Astrocyte (in vitro differentiated cells and primary cell): ENCODE results near the gene RNF227. TPM values are rescaled to one million over a fixed set of nuclear protein-coding genes. Genes with fewer than 3 reads are reported as not detected.
A peak's percentile ranks its signal among the peaks of the same experiment; 100 is the strongest.

Experiments
- DNase-seq: peaks from one replicate; pipeline ENCODE4 v3.0.0-alpha.2; 2010; ENCODE audit warnings: low read depth
- FAIRE-seq: peaks from 2 replicates; lab custom pipeline; 2011; peaks lifted over from hg19 to GRCh38; lab: Jason Lieb, UNC
- H2AFZ ChIP-seq: 2 replicates; pipeline ENCODE4 v1.6.0; 2012; ENCODE audit warnings: low read depth, low read length, inconsistent platforms
- H3K27ac ChIP-seq: 2 replicates; pipeline ENCODE4 v1.5.1; 2011; ENCODE audit warnings: low read depth, low read length, inconsistent platforms
- H3K27me3 ChIP-seq: 2 replicates; pipeline ENCODE4 v1.6.0; 2011; ENCODE audit warnings: low read length, inconsistent platforms; ENCODE audit not compliant: insufficient read depth
- H3K36me3 ChIP-seq: 2 replicates; pipeline ENCODE4 v1.5.1; 2011; ENCODE audit warnings: low read length, inconsistent platforms; ENCODE audit not compliant: insufficient read depth
- H3K4me1 ChIP-seq: 2 replicates; pipeline ENCODE4 v1.5.1; 2011; ENCODE audit warnings: low read length, inconsistent platforms; ENCODE audit not compliant: insufficient read depth
- H3K4me2 ChIP-seq: 2 replicates; pipeline ENCODE4 v1.6.0; 2012; ENCODE audit warnings: low read length, inconsistent platforms
- H3K4me3 ChIP-seq: 2 replicates; pipeline ENCODE4 v1.5.1; 2011; ENCODE audit warnings: low read depth, mild to moderate bottlenecking, low read length, inconsistent platforms; ENCODE audit not compliant: insufficient read depth
- H3K79me2 ChIP-seq: 2 replicates; pipeline ENCODE4 v1.6.0; 2012; ENCODE audit warnings: mild to moderate bottlenecking, low read length, inconsistent platforms; ENCODE audit not compliant: insufficient read depth
- H3K9ac ChIP-seq: 2 replicates; pipeline ENCODE4 v1.6.0; 2012; ENCODE audit warnings: mild to moderate bottlenecking, low read length, inconsistent platforms
- H3K9me3 ChIP-seq: 2 replicates; pipeline ENCODE4 v1.5.1; 2012; ENCODE audit warnings: low read depth, mild to moderate bottlenecking, low read length, inconsistent platforms; ENCODE audit not compliant: insufficient read depth
- H4K20me1 ChIP-seq: 2 replicates; pipeline ENCODE4 v1.6.0; 2012; ENCODE audit warnings: low read length, inconsistent platforms; ENCODE audit not compliant: insufficient read depth
- H3K27ac Mint-ChIP-seq: one replicate; pipeline ENCODE4 v1.8.0; 2021; ENCODE audit warnings: mild to moderate bottlenecking, mixed read lengths; ENCODE audit not compliant: unreplicated experiment
- H3K27me3 Mint-ChIP-seq: one replicate; pipeline ENCODE4 v1.8.0; 2021; ENCODE audit warnings: low read depth, mixed read lengths; ENCODE audit not compliant: unreplicated experiment
- H3K36me3 Mint-ChIP-seq: one replicate; pipeline ENCODE4 v1.8.0; 2021; ENCODE audit warnings: low read depth, mixed read lengths; ENCODE audit not compliant: unreplicated experiment
- H3K4me1 Mint-ChIP-seq: one replicate; pipeline ENCODE4 v1.8.0; 2021; ENCODE audit warnings: low read depth, mixed read lengths; ENCODE audit not compliant: unreplicated experiment
- H3K4me3 Mint-ChIP-seq: one replicate; pipeline ENCODE4 v1.8.0; 2021; ENCODE audit warnings: mild to moderate bottlenecking, moderate library complexity, mixed read lengths; ENCODE audit not compliant: unreplicated experiment
- H3K9me3 Mint-ChIP-seq: one replicate; pipeline ENCODE4 v1.8.0; 2021; ENCODE audit warnings: mild to moderate bottlenecking, mixed read lengths; ENCODE audit not compliant: unreplicated experiment
- CTCF ChIP-seq: IDR thresholded peaks from 2 replicates; pipeline ENCODE4 v1.5.1; 2011; ENCODE audit warnings: low read depth, mild to moderate bottlenecking, inconsistent platforms, low read length, moderate library complexity; ENCODE audit not compliant: insufficient read depth
- EZH2 ChIP-seq: IDR thresholded peaks from 2 replicates; pipeline ENCODE4 v1.6.1; 2012; ENCODE audit warnings: mild to moderate bottlenecking, low read length, inconsistent platforms; ENCODE audit not compliant: insufficient read depth
- total RNA-seq: library from RNA; stranded (reverse); gene quantifications from 2 replicates; pipeline ENCODE4 v1.2.1, GENCODE V29; 2021

Gene RNF227
- total RNA-seq, 1 donor from 2014 or later: 0.54 TPM

GRCh38 chr17:7880076-7880868 is 35.8 kb downstream of the RNF227 start:
- Mint-ChIP-seq H3K9me3 (no peaks in the 10 kb centered on the region), H3K4me1 (no peaks in the 10 kb centered on the region), H3K27me3 (no peaks in the 10 kb centered on the region), H3K36me3 (peaks cover 1% of the 10 kb centered on the region), H3K27ac (no peak overlapping the region), H3K4me3 (no peak overlapping the region)
- TF ChIP-seq CTCF (no peak), EZH2 (no peak)
- Histone ChIP-seq H3K9ac (peak overlapping the region; percentile 36), H3K4me2 (no peak overlapping the region), H3K9me3 (no peaks in the 10 kb centered on the region), H3K36me3 (peaks cover 14% of the 10 kb centered on the region), H2AFZ (no peak overlapping the region), H3K79me2 (peaks cover 2% of the 10 kb centered on the region), H3K4me1 (peaks cover 3% of the 10 kb centered on the region), H4K20me1 (no peaks in the 10 kb centered on the region), H3K4me3 (no peak overlapping the region), H3K27ac (no peak overlapping the region), H3K27me3 (no peaks in the 10 kb centered on the region)
- FAIRE-seq (no peak), DNase-seq (no peak)

GRCh38 chr17:7878234-7878633 is 37.9 kb downstream of the RNF227 start:
- Mint-ChIP-seq H3K4me1 (peaks cover 3% of the 10 kb centered on the region), H3K36me3 (peaks cover 7% of the 10 kb centered on the region), H3K27me3 (no peaks in the 10 kb centered on the region), H3K4me3 (no peak overlapping the region), H3K9me3 (no peaks in the 10 kb centered on the region), H3K27ac (no peak overlapping the region)
- Histone ChIP-seq H2AFZ (no peak overlapping the region), H4K20me1 (no peaks in the 10 kb centered on the region), H3K4me1 (no peaks in the 10 kb centered on the region), H3K27me3 (no peaks in the 10 kb centered on the region), H3K27ac (no peak overlapping the region), H3K4me3 (no peak overlapping the region), H3K4me2 (no peak overlapping the region), H3K9me3 (no peaks in the 10 kb centered on the region), H3K9ac (no peak overlapping the region), H3K79me2 (peaks cover 2% of the 10 kb centered on the region), H3K36me3 (peaks cover 14% of the 10 kb centered on the region)
- TF ChIP-seq EZH2 (no peak), CTCF (no peak)
- DNase-seq (no peak), FAIRE-seq (no peak)

DNA sequence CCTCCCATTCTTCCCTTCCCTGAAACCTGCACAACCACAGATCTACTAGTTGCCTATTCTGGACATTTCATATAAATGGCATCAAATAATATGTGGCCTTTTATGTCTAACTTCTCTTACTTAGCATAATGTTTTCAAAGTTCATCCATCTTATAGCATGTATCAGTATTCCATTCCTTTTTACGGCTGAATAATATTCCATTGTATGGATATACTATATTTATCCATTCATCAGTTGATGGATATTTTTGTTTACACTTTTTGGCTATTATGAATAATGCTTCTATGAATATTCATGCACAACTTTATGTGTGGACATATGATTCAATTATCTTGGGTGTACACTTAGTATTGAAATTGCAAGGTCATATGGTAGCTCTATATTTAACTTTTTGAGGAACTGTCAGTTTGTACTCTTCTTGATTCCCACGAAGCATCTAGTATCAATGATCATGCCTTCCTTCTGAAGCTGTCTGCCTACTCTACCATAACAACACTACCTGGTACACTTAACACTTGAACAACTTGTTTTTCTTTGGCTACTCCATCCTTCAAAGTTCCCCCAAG is 40.2 kb downstream of the RNF227 start:
- no peaks in the 10 kb centered on the region for H3K9me3 Mint-ChIP-seq
- FAIRE-seq (no peak), DNase-seq (no peak)
- no peak overlapping the region for H3K4me3 ChIP-seq
- H3K27me3 Mint-ChIP-seq: no peaks in the 10 kb centered on the region
- H3K27ac ChIP-seq: no peak overlapping the region
- TF ChIP-seq CTCF (no peak), EZH2 (no peak)
- H3K27me3 ChIP-seq: no peaks in the 10 kb centered on the region
- H3K9me3 ChIP-seq: no peaks in the 10 kb centered on the region
- no peak overlapping the region for H3K4me3 Mint-ChIP-seq
- no peak overlapping the region for H3K27ac Mint-ChIP-seq
- peaks cover 8% of the 10 kb centered on the region for H3K36me3 ChIP-seq
- H3K9ac ChIP-seq: no peak overlapping the region
- no peak overlapping the region for H3K4me2 ChIP-seq
- H2AFZ ChIP-seq: no peak overlapping the region
- H3K36me3 Mint-ChIP-seq: peaks cover 8% of the 10 kb centered on the region
- H4K20me1 ChIP-seq: no peaks in the 10 kb centered on the region
- no peaks in the 10 kb centered on the region for H3K4me1 ChIP-seq
- H3K4me1 Mint-ChIP-seq: peaks cover 7% of the 10 kb centered on the region
- no peaks in the 10 kb centered on the region for H3K79me2 ChIP-seq
